ENCODE measurements around the gene CIDEC.
A peak's percentile ranks its signal among the peaks of the same experiment; 100 is the strongest.
"Not testable (repeated sequence)": the region's sequence is repeated elsewhere in the genome, so short reads cannot be mapped to it uniquely, and the experiment has no call there.

The CIDEC gene

DNA sequence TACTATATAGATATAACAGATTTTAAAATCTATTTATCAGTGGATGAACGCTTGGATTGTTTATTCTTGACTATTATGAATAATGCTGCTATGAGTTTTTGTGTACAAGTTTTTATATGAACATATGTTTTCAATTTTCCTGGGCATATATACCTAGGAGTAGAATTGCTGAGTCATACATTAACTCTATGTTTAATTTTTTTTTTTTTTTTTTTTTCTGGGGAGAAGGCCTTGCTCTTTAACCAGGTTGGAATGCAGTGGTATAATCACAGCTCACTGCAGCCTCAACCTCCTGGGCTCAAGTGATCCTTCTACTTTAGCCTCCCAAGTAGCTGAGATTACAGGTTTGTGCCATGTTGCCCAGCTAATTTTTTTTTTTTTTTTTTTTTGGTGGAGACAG is 9.1 kb downstream of the CIDEC start:
- peak; percentile 60 for DNase-seq (ENCODE audit: low read depth)
- TF ChIP-seq, protein P1, sequence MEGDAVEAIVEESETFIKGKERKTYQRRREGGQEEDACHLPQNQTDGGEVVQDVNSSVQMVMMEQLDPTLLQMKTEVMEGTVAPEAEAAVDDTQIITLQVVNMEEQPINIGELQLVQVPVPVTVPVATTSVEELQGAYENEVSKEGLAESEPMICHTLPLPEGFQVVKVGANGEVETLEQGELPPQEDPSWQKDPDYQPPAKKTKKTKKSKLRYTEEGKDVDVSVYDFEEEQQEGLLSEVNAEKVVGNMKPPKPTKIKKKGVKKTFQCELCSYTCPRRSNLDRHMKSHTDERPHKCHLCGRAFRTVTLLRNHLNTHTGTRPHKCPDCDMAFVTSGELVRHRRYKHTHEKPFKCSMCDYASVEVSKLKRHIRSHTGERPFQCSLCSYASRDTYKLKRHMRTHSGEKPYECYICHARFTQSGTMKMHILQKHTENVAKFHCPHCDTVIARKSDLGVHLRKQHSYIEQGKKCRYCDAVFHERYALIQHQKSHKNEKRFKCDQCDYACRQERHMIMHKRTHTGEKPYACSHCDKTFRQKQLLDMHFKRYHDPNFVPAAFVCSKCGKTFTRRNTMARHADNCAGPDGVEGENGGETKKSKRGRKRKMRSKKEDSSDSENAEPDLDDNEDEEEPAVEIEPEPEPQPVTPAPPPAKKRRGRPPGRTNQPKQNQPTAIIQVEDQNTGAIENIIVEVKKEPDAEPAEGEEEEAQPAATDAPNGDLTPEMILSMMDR (IDR thresholded peaks at IDR 0.05; ENCODE audit: low read length, missing control alignments), result no peak
- no peak overlapping the region for H3K4me3 ChIP-seq (replicated peaks; ENCODE audit: low read depth, low read length)

DNA sequence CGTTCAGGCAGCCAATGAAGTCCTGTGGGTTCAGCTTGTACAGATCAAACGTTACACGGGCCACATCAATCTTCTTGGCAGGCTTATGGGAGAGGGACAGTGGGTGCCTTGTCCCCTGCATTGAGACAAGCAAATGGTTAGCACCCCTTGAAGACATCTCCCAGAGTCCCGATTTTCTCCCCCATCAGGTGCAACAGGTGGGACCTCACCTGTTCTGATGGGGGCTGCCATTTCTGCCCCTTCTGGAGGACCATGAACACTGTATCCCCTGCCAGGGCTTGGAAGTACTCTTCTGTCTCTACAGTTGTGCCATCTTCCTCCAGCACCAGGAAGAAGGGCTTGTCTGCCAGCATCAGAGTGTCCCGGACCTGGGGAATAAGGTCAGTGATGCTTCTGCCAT is 10.1 kb downstream of the CIDEC start:
- no peak overlapping the region for H3K4me3 ChIP-seq (replicated peaks; ENCODE audit: low read depth, low read length)
- no peak for DNase-seq (ENCODE audit: low read depth)
- TF ChIP-seq, protein P1 (IDR thresholded peaks at IDR 0.05; ENCODE audit: low read length, missing control alignments), result no peak

DNA sequence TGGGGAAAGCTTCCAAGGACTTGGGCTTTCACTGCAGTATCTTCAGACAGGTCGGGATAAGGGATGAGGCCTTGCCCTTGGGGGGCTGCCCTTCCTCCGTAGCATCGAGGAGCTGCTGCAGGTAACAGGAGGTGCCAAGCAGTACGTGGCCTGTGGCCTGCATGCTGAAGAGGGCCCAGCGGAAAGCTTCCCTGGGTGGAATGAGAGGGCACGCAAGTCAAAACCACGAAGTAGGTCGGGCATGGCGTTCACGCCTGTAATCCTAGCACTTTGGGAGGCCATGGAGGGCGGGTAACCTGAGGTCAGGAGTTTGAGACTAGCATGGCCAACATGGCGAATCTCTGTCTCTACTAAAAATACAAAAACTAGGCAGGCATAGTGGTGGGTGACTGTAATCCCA is 12.9 kb downstream of the CIDEC start:
- H3K4me3 ChIP-seq (replicated peaks; ENCODE audit: low read depth, low read length), result no peak overlapping the region
- DNase-seq (ENCODE audit: low read depth), result no peak
- TF ChIP-seq, protein P1 (IDR thresholded peaks at IDR 0.05; ENCODE audit: low read length, missing control alignments), result no peak

DNA sequence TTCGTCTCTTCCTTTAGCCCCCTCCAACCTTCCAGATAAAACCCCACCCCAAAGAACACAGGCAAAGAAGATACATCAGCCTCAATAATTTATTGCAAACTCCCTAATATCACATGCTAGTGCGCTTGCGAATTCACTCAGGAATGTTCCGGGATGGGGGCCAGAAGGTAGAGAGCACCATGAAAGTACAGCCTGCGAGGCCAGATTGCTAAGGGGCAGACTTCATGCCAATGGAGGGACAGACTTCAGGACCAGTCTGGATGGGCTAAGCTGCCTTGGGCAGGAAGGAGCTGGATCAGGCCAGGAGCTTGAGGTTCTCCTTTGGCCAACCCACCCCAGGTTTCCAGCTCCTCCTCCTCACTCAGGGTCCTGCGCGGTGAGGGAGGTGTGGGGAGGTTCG is 13.4 kb downstream of the CIDEC start:
- DNase-seq (ENCODE audit: low read depth), result peak; percentile 57
- H3K4me3 ChIP-seq (replicated peaks; ENCODE audit: low read depth, low read length), result no peak overlapping the region
- TF ChIP-seq, protein P1 (IDR thresholded peaks at IDR 0.05; ENCODE audit: low read length, missing control alignments), result no peak

DNA sequence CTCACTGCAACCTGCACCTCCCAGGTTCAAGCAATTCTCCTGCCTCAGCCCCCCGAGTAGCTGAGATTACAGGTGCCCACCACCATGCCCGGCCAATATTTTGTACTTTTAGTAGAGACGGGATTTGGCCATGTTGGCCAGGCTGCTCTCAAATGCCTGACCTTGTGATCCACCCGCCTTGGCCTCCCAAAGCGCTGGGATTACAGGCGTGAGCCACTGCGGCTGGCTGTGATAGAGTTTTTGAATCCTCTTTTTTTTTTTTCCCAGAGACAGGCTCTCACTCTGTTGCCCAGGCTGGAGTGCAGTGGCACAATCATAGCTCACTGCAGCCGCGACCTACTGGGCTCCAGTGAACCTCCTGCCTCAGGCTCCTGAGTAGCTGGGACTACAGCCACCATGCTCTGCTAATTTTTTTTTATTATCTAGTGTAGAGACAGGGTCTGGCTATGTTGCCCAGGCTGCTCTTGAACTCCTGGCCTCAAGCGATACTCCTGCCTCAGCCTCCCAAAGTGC is 14.9 kb downstream of the CIDEC start:
- not testable (repeated sequence) for DNase-seq (ENCODE audit: low read depth); H3K4me3 ChIP-seq (replicated peaks; ENCODE audit: low read depth, low read length)

DNA sequence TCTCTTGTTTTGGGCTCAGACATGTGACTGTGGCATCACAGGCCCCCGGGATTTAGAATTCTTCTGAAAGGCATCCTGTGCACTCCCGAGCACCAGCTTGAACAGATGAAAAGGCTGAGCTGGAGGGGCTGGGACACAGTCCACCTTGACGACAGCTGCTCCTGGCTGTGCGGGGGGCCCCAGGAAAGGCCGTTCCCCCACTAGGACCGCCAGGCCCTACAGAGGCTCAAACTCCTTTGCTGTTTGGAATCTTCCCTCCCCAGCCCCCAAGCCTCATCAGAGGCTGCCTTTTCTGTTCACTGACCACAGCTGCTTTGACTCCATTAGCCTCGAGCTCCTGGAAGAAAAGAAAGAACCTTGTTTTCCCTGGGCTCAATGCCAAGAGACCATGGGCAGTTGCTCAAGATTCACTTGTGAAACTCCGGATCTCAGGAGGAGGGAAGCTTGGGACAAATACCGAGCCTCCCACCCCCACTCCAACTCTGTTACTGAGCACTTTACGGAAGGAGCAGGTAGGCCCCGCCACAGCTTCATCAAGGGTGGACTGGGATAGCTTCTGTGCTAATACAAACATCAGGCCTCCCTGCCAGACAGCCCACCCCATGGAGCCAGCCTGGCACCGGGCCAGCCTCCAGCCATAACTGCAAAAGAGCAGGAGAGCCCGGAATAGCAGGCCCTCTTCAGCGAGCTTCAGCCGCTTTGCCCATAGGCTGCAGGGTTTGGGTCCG is 15.7 kb downstream of the CIDEC start:
- H3K4me3 ChIP-seq (replicated peaks; ENCODE audit: low read depth, low read length), result peak overlapping the region; percentile 4
- peak; percentile 97 for DNase-seq (ENCODE audit: low read depth)
- TF ChIP-seq, protein P1 (IDR thresholded peaks at IDR 0.05; ENCODE audit: low read length, missing control alignments), result no peak

DNA sequence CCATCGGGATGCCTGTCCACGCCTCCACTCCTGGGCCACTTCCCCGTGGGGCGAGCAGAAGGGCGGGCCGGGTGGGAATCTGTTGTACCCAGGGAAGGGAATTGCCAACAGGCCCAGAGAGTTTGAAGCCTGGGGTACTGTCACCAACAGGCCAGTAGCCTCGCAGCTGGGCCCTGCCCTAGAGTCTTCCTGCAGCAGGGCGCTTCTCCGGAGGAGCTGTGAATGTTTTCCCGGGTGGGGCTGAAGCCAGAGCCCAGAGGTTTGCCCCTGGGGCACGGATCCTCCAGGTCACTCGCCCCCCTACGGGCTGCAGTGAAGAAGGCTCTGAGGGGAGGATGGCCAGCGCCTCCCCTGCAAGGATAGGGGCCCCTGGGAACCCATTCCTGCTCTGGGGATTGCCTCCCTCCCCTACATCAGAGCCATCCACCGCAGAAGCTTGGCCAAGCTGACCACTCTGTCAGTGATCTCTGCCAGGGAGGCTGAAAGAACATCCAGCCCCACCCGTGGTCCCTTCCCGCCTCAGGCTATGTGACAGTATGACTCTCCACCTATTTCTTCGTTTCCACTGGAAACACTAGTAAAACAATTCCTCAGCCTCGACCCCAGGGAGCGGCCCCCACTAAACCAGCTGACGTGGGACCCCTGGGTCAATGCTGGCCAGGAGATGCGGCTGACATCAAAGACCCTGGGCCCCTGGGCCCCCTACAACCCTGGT is 16.8 kb downstream of the CIDEC start:
- TF ChIP-seq, protein P1 (IDR thresholded peaks at IDR 0.05; ENCODE audit: low read length, missing control alignments), result no peak
- no peak for DNase-seq (ENCODE audit: low read depth)
- no peak overlapping the region for H3K4me3 ChIP-seq (replicated peaks; ENCODE audit: low read depth, low read length)
